GM12865 (cell line): ENCODE data around the gene STON1.

ENCODE experiments used
- DNase-seq: peaks from one replicate; pipeline ENCODE4 v3.0.0; 2010; ENCODE audit warnings: low read depth
- H3K4me3 ChIP-seq: 2 replicates; pipeline ENCODE4 v1.5.1; 2011; ENCODE audit warnings: mild to moderate bottlenecking, low read depth, low read length, control low read depth
- CTCF ChIP-seq: IDR thresholded peaks from 2 replicates; pipeline ENCODE4 v1.5.1; 2011; ENCODE audit warnings: low read length, control low read depth, low read depth, inconsistent platforms; ENCODE audit not compliant: insufficient read depth; ENCODE audit errors: missing control alignments

Gene STON1

GRCh38 chr2:48568547-48568946 is 38.6 kb downstream of the STON1 start:
- DNase-seq = no peak
- no peak overlapping the region for H3K4me3 ChIP-seq
- no peak for TF ChIP-seq CTCF

GRCh38 chr2:48569433-48569832 is 39.5 kb downstream of the STON1 start:
- no peak for DNase-seq
- no peak overlapping the region for H3K4me3 ChIP-seq
- TF ChIP-seq CTCF = no peak

GRCh38 chr2:48572816-48573215 is 42.9 kb downstream of the STON1 start:
- DNase-seq = no peak
- TF ChIP-seq CTCF = no peak
- H3K4me3 ChIP-seq = no peak overlapping the region

GRCh38 chr2:48574353-48575287 is 44.7 kb downstream of the STON1 start:
- no peak for TF ChIP-seq CTCF
- DNase-seq = no peak

GRCh38 chr2:48578313-48578712 is 48.4 kb downstream of the STON1 start:
- H3K4me3 ChIP-seq = no peak overlapping the region
- TF ChIP-seq CTCF = no peak
- DNase-seq = no peak

More at GRCh38 chr2:48574353-48575287, 44.7 kb downstream of the STON1 start:
- no peak overlapping the region for H3K4me3 ChIP-seq

- TF ChIP-seq CTCF = no peak
- no peak for DNase-seq
- no peak overlapping the region for H3K4me3 ChIP-seq
Measured at GRCh38 chr2:48583961-48584360, 54.0 kb downstream of the STON1 start.
